Stimulated activated CD4-positive, alpha-beta T cell treated with anti-CD3 and anti-CD28 coated beads, Interleukin-2, amount 100 ng/mL, for 4 hours (primary cell): ENCODE data around the gene ARPP21.

ENCODE experiments used
- DNase-seq: peaks from one replicate; pipeline ENCODE4 v3.0.0-alpha.2; 2020; ENCODE audit warnings: low read depth

The ARPP21 gene

DNA sequence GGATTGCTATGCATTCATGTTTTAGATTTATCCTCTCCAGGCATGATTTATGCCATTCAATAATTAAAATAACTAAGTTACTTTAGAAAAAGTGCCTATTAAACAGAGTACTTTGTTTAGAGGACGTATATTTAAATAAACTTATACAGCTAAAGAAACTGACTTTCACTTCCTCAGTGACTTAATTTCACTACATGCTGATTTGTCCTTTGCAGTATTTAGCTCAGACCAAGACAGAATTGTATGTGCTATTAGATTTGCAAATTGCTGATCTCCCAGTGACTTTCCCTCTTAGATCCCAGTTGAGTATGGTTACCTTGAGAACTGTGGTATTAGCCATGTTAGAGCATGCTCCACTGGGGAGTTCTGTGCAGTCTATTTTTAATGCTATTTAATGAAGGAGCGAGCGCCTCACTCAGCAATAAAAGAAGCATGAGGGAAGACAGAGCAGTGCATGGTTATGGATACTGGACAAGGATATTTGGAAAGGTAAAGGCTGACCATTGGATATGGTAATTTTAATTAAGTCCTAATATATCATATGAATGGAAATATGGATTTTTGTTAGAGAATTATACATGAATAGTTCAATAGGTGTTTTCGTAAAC lies 2.7 kb downstream of the ARPP21 start:
- no peak for DNase-seq

DNA sequence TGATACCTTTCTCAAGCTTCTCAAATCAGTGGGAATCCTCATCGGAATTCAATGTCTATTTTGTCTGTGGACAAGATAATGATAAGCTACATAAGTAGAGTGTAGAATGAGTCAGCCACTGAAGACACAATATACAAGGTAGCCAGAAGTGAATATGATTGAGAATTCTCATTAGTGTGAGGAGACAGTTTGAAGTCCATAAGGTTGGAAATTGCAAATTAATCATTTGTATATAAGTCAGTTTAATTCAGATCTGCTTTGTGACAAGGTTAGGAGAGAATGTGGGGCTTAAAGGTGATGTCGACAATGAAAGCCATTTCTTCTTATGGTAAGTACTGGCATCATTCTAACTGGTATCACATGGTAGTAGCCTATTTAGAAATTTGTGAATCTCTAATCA lies 4.2 kb downstream of the ARPP21 start:
- DNase-seq: no peak

DNA sequence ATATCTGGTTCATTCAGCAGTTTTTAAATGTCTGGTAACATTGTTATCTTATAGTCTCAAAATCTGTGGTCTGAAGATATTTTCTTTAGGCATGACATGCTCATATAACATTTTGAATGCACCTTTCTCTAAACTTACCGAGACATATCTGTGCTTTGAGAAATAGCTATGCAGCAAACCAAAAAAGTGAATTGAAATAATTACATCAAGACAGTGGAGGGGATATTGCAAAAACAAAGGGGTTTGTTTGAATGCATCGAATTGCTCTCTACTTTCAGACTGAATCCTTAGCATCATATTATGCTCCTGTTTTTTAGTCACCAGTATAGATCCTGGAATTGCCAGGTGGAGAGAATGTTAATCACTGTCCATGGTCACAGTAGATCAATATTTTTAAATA lies 5.1 kb downstream of the ARPP21 start:
- DNase-seq: no peak

DNA sequence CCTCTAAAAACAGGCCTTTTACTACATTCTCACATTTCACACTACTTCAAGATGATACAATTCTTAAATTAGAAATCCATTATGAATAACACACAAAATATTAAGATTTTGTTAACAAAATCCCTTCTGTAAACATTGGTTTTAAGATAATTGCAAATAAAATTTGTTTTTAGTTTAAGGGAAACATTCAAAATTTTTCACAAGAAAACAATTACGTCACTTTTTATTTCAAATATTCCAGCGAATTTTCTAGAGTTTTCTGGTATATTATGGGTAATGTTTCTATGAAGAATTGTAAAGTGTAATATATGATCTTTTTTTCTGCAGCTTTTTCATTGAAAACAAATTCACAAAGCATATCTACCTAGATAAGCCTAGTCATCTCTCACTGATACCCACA lies 5.9 kb downstream of the ARPP21 start:
- DNase-seq: no peak

DNA sequence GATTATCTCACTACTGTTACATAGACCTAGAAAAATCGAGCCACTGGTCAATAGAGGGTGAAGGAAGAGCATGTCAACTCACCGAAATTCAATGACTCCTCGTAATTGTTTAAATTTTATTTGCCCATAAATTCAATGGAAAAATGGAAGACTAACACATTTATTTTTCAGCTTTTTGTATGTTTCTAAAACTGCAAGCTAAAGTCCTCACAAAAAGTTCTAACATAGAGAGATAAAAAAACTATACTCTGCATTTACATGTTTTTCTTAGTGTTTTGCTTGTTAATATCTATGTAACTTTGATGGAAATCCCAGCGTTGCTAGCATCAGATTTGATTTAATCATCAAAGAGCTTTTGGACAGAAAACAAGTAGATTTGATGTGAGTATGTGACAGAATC lies 6.8 kb downstream of the ARPP21 start:
- no peak for DNase-seq

DNA sequence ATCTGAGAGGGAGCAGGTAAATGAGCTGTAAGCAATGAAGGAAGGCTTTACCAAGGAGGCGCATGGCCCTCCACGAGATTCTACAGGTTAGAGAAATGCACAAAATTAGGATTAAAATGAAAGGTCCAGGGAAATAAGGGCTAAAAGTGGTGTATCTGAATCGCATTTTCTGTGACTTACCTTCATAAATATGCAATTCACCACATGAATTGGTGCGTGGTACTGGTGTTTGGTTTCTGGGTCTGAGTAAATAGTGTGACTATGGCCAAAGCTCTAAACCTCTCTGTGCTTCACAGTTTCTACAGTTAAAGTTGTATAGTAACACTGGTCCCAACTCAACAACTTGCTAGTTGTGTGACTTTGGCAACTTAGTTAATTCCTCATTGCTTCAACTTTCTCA lies 8.1 kb downstream of the ARPP21 start:
- DNase-seq: no peak

DNA sequence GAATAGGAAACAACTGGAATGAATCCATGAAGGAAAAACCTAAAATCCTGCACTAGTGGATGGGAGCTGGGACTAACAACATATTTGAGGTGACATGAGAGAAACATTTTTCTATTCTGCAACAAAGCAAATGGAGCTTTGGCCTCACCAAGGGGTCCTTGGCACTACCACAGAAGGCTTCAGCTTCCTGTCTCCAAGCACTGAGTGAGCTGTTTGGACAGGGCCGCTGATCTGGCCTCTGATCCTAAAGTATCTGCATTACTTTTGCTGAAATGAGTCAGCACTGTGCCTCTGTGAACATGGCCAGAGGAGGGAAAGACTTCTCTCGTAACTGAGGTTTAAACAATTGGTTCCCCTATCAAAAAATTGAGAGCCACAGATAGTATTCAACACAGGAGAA lies 9.0 kb downstream of the ARPP21 start:
- no peak for DNase-seq

DNA sequence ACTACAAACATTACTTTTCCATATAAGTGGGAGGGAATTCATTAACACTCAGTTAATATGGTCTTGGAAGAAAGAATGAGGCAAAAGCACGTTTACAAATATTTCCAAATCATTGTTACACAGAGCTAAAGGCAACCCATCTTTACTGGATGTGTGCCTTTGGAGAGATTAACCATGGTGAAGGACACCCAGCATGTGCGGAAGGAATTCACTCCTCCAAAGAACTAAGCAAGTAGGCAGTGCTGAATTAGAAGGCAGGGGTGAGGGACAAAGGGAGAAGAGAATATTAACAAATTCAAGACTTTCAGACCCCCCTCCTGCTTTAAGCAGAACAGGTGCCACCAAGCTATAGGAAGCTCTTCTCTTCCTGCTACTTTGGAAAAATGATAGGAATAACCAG lies 10.1 kb downstream of the ARPP21 start:
- no peak for DNase-seq

DNA sequence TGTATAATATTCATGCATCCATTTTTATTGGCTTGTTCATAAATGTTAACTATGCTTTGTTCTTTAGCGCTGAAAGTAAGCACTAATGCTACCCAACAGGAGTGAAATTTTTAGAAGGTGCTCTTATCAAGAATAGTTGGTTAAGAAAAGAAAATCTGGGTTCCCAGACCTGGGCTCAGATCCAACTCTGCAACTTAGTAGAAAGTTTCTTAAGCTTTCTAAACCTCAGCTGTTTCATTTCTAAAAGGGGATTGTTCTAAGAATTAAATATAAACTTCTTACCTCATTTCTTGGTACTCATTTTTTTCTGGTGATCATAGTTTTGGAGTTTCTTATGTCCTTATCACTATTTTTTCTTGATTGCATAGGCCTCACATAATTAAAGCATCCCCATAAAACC lies 12.1 kb downstream of the ARPP21 start:
- DNase-seq: no peak

DNA sequence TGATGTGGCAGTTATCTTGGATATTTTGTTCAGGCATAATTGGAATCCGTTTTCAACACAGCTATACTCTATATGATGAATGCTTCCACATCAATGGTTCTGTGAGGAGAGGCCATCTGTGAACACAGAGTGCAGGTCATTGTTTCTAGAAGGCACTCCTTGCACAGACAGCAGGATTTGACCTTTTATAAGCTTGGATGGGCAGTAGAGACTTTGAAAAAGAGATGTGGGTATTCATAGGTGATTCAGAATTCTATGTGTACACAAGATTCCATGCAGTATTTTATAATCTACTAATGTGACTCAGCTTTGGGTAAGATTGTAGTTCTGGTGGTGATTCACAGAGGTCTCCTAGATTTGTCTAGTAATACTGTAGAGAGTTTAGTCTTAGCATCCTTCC lies 12.5 kb downstream of the ARPP21 start:
- no peak for DNase-seq

DNA sequence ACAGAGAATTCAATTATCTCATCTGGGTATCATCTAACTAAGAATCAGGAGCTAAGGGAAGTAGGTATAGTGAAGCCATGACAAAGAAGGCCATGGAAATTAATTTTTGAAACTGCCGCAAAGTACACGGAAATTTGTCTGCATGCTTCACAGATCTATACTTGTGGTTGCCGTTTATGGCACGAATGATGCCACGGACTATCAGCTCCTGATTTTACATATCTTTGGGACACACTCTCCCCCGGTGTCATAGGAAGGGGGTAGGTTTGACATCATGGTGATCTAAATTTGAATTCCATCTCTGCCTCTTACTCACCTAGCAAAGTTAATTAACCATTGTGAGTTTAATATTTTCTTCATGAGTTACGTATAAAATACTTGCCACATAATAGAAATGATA lies 14.0 kb downstream of the ARPP21 start:
- DNase-seq: no peak

DNA sequence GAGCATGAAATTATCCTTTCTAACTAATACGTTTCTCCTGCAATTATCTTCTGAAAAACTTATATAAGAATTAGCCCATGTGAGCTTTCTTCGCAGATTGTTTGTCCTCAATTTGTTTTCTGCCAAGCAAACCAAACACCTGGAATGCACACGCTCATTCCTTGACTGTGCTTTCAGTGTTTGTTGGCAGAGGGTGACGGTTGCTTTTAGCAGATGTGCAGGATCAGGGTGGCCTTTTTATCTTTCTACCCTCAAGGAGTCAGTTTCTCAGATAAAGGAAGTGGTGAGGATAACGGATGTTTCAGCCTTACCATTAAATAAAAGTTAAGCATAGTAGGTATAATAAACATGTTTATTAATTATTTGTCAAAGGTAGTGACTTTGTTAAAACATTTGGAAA lies 15.2 kb downstream of the ARPP21 start:
- no peak for DNase-seq

DNA sequence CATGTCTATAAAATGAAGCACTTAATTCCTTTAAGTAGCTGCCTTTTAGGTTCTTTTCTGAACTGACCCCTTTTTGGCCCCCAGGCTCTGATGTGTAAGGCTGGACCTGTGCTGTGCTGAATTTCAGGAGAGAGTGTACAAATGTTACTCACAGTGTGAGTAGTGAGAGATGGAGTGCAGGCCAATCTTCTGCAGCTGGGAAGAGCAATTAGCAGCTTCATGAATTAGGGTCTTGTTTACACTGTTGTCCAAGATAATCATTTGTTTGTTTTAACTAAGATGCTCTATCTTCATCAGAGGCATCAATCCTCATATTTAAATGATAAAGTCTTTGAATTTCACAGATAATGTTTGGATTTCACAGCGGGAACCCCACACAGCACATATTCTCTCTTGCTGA lies 19.4 kb downstream of the ARPP21 start:
- DNase-seq: no peak

DNA sequence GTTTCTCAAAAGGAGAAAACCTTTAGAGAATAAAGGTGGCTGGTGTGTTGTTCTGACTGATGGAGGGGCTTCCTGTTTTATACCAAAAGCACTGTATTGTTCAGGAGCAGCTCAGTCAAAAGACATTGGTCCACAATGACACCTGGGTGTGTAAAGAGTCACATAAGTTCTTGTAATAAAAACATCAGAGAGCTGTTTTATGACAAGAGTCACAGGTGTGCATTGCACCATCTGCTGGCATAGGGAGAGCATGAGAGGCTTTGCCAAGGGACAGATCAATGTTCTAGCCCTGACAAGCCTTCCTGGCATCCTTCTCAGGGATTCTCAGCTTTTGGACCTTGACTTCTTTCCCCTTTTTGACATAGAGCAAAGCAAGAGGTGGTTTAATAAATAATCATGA lies 20.4 kb downstream of the ARPP21 start:
- DNase-seq: no peak

DNA sequence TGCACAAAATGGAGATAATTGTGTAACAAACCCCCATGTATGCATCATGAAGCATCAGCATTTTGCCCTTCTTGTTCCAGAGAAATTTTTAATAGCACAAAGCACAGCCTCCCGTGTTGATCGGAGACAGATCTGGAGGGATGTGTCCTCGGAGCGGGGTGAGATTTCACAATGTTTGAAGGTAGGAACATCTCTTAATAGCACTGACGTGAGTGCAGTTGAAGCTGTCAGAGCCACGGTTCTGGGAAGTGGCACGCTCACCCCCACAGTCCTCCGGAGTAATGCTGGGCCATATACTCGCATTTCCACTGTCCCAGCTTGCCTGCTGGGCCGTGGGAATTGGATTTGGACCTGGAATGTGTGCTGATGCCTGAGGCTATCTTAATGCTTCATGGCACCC lies 24.1 kb downstream of the ARPP21 start:
- no peak for DNase-seq

DNA sequence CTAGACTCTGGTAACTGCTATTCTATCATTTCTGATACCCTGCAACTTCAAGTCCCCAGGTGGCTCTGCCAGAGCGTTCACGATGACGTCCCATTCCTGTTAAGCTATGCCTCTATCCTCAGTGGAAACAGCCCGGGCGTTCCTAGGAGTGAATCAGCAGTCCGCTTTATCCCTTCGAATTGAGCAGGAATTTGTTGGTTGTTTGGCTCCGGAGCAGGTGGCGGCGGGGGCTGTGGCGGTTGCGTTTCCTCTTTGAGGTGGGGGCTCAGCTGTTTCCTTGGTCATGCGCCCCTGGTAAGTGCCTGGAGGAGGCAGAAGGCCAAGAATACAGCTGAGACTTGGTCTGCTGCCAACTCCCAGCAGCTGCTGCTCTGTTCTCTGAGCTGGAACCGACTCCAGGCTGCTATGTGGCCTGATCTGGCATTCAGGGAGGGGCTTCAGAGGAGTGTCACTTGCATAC lies 25.2 kb downstream of the ARPP21 start:
- DNase-seq: no peak

DNA sequence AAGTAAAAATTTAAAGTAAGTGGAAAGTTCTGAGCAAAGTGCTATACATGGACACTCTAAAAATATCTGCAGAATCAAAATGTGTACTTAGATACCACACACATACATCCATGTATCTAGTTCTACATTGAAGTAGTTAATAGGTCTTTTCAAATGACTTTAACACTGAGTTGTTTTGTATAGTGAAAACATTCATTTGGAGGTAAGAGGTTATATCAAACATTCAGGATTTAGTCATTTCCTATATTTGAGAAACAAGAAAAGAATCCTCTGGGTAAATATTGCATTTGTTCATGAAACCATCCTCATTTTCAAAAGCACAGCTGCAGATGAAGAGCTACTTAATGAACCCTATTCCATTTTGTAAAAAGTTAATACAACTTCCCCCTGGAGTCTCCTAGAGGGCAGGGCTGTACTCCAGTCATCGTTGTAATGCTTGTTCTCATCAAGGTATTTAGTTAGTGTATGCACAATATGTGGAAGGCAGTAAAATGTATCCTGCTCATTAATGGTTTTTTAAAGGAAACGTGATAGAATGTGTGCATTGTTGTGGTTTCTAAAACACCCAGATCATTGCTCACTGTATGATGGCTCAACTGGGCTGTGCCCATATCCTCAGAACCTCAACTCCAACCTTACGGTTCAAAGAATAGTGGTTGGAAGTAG lies 26.2 kb downstream of the ARPP21 start:
- DNase-seq: no peak

DNA sequence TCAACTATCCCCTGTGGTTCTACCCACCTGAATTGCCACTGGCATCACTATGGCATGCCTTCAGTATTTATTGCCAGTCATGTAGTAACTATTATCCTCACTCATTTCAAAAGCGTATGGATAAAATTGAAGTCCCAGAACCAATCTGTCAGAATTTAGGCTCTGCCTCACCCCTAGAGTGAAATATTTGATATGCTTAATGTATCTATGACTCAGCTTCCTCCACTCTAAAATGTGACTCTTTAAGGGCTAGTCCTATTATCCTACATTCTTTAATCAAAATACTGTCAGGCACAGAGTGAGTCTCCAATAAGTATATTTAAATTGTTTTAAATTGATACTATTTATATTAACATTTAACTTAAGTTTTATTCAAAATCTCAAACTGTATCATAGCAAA lies 27.6 kb downstream of the ARPP21 start:
- DNase-seq: no peak

DNA sequence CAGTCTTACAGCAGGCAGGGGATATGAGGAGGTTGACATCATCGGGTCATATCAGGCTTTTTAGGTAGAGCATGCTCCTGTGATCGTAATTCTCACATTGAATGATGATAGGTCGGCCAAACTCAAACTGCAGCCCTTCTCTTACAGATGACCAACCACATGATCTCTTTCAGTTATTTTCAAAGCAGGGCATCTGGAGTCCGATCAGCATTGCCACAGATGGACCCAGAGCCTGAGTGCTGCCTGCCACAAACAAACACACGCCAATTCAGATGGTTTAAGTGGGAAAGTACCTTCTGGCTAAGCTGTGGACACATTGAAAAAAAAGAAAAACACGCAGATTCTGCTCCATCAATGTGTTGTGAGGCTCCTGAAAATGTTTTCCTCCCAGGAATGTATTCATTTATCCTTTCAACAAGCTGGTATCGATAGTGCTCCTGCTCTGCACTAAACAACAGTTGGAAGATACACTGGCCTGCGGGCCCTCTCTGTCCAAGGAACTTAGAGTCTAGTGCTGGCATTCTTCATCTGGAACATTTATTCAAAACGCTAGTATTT lies 31.2 kb downstream of the ARPP21 start:
- DNase-seq: no peak

DNA sequence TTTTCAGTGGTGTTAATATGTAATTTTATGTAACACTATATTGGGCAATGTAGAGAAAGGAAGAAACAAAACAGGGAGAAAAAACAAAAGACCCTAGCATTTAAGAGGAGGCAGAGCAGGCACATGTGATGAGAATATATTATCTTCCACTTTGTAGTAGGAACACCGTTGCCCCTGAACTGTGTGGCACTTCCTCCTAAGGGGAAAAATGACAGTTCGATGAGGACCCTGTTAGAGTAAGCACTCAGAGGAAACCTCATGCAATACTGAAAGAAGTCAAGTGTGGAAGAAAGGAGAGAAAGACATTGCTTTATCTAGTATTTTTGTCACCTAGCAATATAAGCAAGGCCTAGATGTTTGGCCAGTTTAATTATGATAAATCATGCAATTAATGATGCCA lies 32.2 kb downstream of the ARPP21 start:
- no peak for DNase-seq

DNA sequence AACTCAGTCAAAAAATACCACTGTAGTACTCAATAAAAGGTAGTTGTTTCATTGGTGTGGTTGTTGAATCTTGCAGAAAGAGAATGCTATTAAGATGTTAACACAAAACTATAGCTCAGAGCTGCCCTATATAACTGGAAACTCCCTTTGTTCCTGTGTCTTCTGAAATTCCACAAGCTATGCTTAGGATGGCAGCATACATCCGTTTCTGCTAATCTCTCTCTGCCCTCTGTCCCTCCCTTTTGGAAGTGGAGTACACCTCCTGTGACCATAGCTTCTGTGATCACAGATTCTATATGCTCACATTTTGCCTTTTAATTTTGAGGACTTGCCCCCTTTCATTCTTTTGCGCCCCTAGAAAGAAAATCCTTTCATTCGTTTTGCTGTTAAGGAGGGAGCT lies 33.7 kb downstream of the ARPP21 start:
- DNase-seq: no peak

DNA sequence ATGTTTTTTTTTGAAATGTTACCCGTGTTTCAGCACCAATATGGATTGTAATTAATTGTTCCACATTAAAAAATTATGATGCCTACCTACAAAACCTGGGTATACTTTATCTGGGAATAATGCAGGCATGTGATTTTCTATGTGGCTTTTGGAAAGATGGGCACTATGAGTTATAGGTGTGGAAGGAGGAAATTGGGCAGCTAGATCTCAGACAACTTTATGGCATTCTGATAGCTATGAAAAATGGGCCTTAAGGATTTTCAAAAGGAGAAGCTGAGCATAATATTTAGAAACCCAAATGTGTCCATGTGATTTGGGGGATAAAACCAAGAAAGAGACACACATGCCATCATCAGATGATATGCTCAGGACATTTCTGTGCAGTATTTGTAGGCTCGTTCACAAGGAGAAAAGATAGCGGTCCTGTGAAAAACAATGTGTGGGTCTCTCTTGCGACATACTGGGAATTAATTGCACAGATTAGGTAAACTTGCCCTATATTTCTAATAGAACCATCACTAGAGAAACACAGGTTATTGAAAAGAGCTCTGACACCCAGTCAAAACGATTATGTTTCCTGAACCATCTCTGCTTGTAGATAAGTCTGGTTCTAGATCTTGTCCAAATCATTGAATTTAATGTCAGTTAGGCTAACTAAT lies 35.3 kb downstream of the ARPP21 start:
- DNase-seq: no peak

DNA sequence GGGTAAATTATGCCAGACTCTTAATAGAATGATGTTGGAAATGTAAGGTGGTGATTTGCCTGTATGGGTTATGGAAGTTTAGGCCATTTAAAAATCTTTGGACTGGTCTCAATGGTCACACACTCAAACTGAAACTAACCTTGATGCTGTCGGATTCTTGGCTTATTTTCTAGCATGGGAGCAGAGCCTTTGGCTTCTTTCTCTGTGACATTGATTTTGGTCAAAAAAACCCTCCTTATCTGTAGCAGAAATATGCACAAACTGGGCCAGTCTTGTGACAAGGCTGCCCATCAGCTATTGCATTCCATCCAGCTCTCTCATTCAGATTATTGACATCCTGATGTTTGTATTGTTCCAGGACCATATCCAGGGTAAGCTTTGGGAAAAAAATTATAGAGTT lies 35.9 kb downstream of the ARPP21 start:
- DNase-seq: no peak

DNA sequence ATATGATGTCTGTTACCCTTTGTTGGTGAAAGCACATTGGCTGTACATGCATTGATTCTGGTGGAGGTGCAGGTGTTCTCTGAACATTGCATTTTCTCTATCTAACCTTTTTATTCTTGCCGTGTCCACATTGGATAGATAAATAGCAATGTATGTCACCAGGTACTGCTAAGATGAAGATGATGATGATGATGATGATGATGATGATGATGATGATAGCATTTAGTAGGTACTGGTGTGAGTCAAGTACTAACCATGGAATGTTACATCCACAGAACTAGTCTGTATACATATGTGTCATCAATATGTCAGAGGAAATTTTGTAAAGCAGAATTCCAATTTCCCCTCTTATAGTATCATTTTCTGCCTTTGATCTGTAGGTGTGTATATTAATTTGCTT lies 36.3 kb downstream of the ARPP21 start:
- DNase-seq: no peak
